ENCODE measurements around the gene TMEM11.

- TF ChIP-seq GATA2 (IDR thresholded peaks at IDR 0.05; ENCODE audit: low read depth, low read length) = no peak
- TF ChIP-seq GATA3 (IDR thresholded peaks at IDR 0.05; ENCODE audit: low read depth, low read length) = no peak
Measured at GRCh38 chr17:21209511-21210175, 4.3 kb downstream of the TMEM11 start.

Data from SH-SY5Y (cell line).